Stomach (tissue), 9 donors: ENCODE measurements around the gene RNF220. TPM values are rescaled to one million over a fixed set of nuclear protein-coding genes. Genes with fewer than 3 reads are reported as not detected.

Source experiments
- DNase-seq, 2 donors: peaks; one replicate each; pipeline versions ENCODE4 v3.0.0 to v3.0.0-alpha.2; 2013 to 2019
- H3K27ac ChIP-seq, 5 donors: fragments of 200-600 bp in 4 of 5; sonication (generic) in 4 of 5; one replicate each; pipeline ENCODE4 v1.5.1; 2013 to 2019; ENCODE audit warnings: mild to moderate bottlenecking in 1 of 5, moderate library complexity in 1 of 5
- H3K27me3 ChIP-seq, 3 donors: fragments of 200-600 bp; sonication (generic); one replicate each; pipeline ENCODE4 v1.5.1; 2017 to 2019; ENCODE audit warnings: mixed run types in 1 of 3
- H3K36me3 ChIP-seq, 4 donors: fragments of 200-600 bp; sonication (generic); 1 replicate in 3 of 4; 2 replicates in 1 of 4; pipeline ENCODE4 v1.5.1; 2016 to 2019
- H3K4me1 ChIP-seq, 4 donors: fragments of 200-600 bp; sonication (generic); one replicate each; pipeline ENCODE4 v1.5.1; 2016 to 2019
- H3K4me3 ChIP-seq, 4 donors: fragments of 200-600 bp; sonication (generic) in 3 of 4; one replicate each; pipeline ENCODE4 v1.5.1; 2016 to 2019; ENCODE audit warnings: mild to moderate bottlenecking in 1 of 4
- H3K9me3 ChIP-seq, 4 donors: fragments of 200-600 bp; sonication (generic); one replicate each; pipeline ENCODE4 v1.5.1; 2016 to 2019
- CTCF ChIP-seq, 7 experiments: fragments of 450-650 bp in 4 of 7; fragments of 200-600 bp in 3 of 7; sonication (generic) in 3 of 7; IDR thresholded peaks; one replicate each; pipeline ENCODE4 v1.5.1; 2016 to 2019; ENCODE audit warnings: antibody characterized with exemption in 7 of 7, control low read depth in 2 of 7, mild to moderate bottlenecking in 1 of 7
- EP300 ChIP-seq: sonication (generic); formaldehyde crosslinking; IDR thresholded peaks from one replicate; pipeline ENCODE4 v1.6.1; 2017; ENCODE audit warnings: antibody characterized with exemption
- POLR2A ChIP-seq, 4 donors: fragments of 450-650 bp; IDR thresholded peaks; one replicate each; pipeline ENCODE4 v1.6.1; 2016; ENCODE audit warnings: antibody characterized with exemption in 4 of 4, control low read depth in 2 of 4, mild to moderate bottlenecking in 1 of 4, moderate library complexity in 1 of 4
- POLR2AphosphoS5 ChIP-seq, 3 donors: sonication (generic); formaldehyde crosslinking; IDR thresholded peaks; one replicate each; pipeline ENCODE4 v1.6.1; 2016; ENCODE audit warnings: antibody characterized with exemption in 3 of 3
- WGBS, 5 donors: extraction: QIAGEN DNeasy Blood & Tissue Kit in 3 of 5; methylation state at CpG; one replicate each; pipeline versions ENCODE4 v1.1.5 to v1.1.7; 2013 to 2018; 5-methylcytosine and 5-hydroxymethylcytosine counted together
- intact Hi-C: fragments of 100-400 bp; cut with DNase I; formaldehyde crosslinking; loops from one replicate; pipeline ENCODE4 v1.15.1; 2023; ENCODE audit warnings: low total_unique reads
- polyA plus RNA-seq, 3 donors: library from polyadenylated mRNA; stranded (reverse); fragments of 200-250 nt; gene quantifications; one replicate each; pipeline ENCODE4 v1.2.3, GENCODE V29; 2013
- total RNA-seq, 5 donors: library from RNA; depleted of rRNA; stranded (reverse); fragments of >200 nt; gene quantifications; one replicate each; pipeline versions ENCODE4 v1.1.0 to v1.2.3, GENCODE V29; 2014 to 2016
- donor health status: healthy with polysubstance abuse.
- donor health status: Bipolar disorder and iron deficiency.
- donor health status: healthy.

The RNF220 gene
- total and polyA plus RNA-seq, 8 donors = 21.0 to 207 (median 47.2) TPM

DNA sequence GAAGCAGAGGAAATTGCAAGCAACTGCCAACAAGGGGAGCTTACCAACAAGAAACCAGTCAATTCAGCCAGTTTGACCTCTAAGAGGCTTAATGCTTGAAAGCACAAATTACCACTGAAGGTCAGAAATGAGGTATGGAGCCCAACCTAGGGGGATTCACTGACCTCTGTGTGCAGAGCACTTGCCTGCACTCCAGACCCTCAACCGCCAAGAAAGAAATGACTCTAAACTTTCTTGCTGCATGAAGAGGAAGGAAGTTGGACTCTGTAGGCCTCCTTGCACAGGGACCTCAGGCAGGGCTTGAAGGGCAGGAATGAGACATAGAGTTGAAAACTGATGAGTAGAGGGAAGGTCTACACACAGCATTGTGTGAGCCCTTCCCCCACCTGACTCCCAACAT lies 279.5 kb downstream of the RNF220 start:
- Histone ChIP-seq H3K36me3 (no peaks in the 10 kb centered on the region), H3K9me3 (no peaks in the 10 kb centered on the region), H3K27me3 (no peaks in the 10 kb centered on the region), H3K27ac (peak overlapping the region in 1 of 5 donors; percentile 8), H3K4me3 (no peak overlapping the region), H3K4me1 (no peaks in the 10 kb centered on the region)
- no peak for TF ChIP-seq CTCF (IDR thresholded peaks at IDR 0.05)
- no peak for TF ChIP-seq POLR2A (IDR thresholded peaks at IDR 0.05)
- no peak for TF ChIP-seq POLR2AphosphoS5 (IDR thresholded peaks at IDR 0.05)
- TF ChIP-seq EP300 = no peak
- WGBS, 5 donors = 70 to 90% (median 82%) methylated on average over 1 of the region's 1 CpG
- DNase-seq = no peak
- intact Hi-C loops = no loop called here

GRCh38 chr1:44685218-44685617 lies 280.2 kb downstream of the RNF220 start:
- intact Hi-C loops = no loop called here
- Histone ChIP-seq H3K27ac (no peak overlapping the region), H3K27me3 (no peaks in the 10 kb centered on the region), H3K36me3 (no peaks in the 10 kb centered on the region), H3K4me3 (no peak overlapping the region), H3K9me3 (no peaks in the 10 kb centered on the region), H3K4me1 (no peaks in the 10 kb centered on the region)
- DNase-seq = no peak
- no peak for TF ChIP-seq POLR2A (IDR thresholded peaks at IDR 0.05)
- TF ChIP-seq CTCF (IDR thresholded peaks at IDR 0.05) = no peak
- TF ChIP-seq POLR2AphosphoS5 (IDR thresholded peaks at IDR 0.05) = no peak
- no peak for TF ChIP-seq EP300
- 89 to 97% (median 93%) methylated on average over 4 of the region's 4 CpGs for WGBS, 5 donors

GRCh38 chr1:44685881-44686280 lies 280.8 kb downstream of the RNF220 start:
- no peak for DNase-seq
- no peaks in the 10 kb centered on the region for H3K27me3 ChIP-seq
- 80 to 89% (median 83%) methylated on average over 8 of the region's 8 CpGs for WGBS, 5 donors
- H3K4me3 ChIP-seq = no peak overlapping the region
- no peaks in the 10 kb centered on the region for H3K4me1 ChIP-seq
- H3K9me3 ChIP-seq = no peaks in the 10 kb centered on the region
- intact Hi-C loops = no loop called here
- no peak overlapping the region for H3K27ac ChIP-seq
- no peaks in the 10 kb centered on the region for H3K36me3 ChIP-seq
- TF ChIP-seq POLR2AphosphoS5 (IDR thresholded peaks at IDR 0.05) (no peak), POLR2A (IDR thresholded peaks at IDR 0.05) (no peak), CTCF (IDR thresholded peaks at IDR 0.05) (no peak), EP300 (no peak)

DNA sequence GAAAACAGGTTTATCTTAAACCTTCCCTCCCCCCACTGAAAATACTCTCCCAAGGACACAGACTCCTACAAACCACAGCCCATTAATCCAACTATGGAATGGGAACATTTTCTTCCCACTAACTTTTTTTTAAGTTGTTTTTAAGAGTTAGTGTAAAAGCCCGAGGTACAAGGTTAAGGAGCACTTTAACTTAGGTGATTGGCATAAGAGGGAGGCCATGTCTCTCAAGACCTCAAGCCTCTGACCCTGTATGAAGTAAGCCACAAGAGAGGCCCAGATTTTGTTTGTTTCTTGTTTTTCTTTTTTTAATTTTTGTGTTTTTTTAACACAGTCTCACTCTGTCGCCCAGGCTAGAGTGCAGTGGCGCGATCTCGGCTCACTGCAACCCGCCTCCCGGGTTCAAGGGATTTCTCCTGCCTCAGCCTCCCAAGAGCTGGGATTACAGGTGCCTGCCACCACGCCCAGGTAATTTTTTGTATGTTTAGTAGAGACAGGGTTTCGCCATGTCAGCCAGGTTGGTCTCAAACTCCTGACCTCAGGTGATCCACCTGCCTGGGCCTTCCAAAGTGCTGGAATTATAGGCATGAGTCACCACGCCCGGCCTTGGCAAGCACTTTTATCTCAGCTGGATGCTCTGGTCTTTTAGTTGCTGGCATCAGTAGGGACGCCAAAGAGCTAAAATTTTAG lies 283.8 kb downstream of the RNF220 start:
- no peaks in the 10 kb centered on the region for H3K4me1 ChIP-seq
- H3K4me3 ChIP-seq = no peak overlapping the region
- TF ChIP-seq POLR2A (IDR thresholded peaks at IDR 0.05) (no peak), CTCF (IDR thresholded peaks at IDR 0.05) (no peak), EP300 (no peak), POLR2AphosphoS5 (IDR thresholded peaks at IDR 0.05) (no peak)
- WGBS, 5 donors = 81 to 88% (median 84%) methylated on average over 12 of the region's 12 CpGs
- no peaks in the 10 kb centered on the region for H3K9me3 ChIP-seq
- H3K27ac ChIP-seq = no peak overlapping the region
- H3K36me3 ChIP-seq = no peaks in the 10 kb centered on the region
- H3K27me3 ChIP-seq = no peaks in the 10 kb centered on the region
- intact Hi-C loops = no loop called here
- DNase-seq = no peak
